ENCODE data around the gene RABGAP1L.
"Not testable (repeated sequence)": the region's sequence is repeated elsewhere in the genome, so short reads cannot be mapped to it uniquely, and the experiment has no call there.

DNA sequence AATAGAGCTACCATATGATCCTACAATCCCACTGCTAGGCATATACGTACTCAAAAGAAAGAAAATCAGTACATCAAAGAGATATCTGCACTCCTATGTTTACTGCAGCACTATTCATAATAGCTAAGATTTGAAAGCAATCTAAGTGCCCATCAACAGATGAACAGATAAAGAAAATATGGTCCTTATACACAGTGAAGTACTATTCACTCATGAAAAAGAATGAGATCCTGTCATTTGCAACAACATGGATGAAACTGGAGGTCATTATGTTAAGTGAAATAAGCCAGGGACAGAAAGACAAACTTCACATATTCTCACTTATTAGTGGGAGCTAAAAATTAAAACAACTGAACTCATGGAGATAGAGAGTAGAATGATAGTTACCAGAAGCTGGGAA, 37.0 kb upstream of the RABGAP1L start:
- TF ChIP-seq, protein P1, sequence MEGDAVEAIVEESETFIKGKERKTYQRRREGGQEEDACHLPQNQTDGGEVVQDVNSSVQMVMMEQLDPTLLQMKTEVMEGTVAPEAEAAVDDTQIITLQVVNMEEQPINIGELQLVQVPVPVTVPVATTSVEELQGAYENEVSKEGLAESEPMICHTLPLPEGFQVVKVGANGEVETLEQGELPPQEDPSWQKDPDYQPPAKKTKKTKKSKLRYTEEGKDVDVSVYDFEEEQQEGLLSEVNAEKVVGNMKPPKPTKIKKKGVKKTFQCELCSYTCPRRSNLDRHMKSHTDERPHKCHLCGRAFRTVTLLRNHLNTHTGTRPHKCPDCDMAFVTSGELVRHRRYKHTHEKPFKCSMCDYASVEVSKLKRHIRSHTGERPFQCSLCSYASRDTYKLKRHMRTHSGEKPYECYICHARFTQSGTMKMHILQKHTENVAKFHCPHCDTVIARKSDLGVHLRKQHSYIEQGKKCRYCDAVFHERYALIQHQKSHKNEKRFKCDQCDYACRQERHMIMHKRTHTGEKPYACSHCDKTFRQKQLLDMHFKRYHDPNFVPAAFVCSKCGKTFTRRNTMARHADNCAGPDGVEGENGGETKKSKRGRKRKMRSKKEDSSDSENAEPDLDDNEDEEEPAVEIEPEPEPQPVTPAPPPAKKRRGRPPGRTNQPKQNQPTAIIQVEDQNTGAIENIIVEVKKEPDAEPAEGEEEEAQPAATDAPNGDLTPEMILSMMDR (IDR thresholded peaks at IDR 0.05) = not testable (repeated sequence)
- not testable (repeated sequence) for TF ChIP-seq POLR2A (IDR thresholded peaks at IDR 0.05)

Data from thyroid gland (tissue), 4 donors.